ENCODE results near the gene CPHXL2. TPM values are rescaled to one million over a fixed set of nuclear protein-coding genes. Genes with fewer than 3 reads are reported as not detected.

The CPHXL2 gene
- total RNA-seq, 1 donor from 2014 or later = not detected

DNA sequence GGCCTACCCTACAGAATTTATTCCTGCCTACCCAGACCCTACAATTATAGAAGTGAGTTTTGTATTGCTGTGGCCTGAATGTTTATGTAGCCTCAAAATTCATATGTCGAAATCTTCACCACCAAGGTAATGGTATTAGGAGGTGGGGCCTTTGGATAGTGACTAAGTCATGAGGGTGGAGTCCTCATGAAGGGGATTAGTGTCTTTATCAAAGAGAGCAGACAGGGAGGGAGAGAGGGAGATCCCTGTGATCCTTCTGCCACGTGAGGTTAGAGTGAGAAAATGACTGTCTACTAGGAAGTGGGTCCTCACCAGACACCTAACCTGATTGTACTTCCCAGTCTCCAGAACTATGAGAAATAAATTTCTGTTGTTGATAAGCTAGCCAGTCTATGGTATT, 25.4 kb upstream of the CPHXL2 start:
- peaks cover 5% of the 10 kb centered on the region for H3K9me3 Mint-ChIP-seq
- H3K36me3 ChIP-seq = no peaks in the 10 kb centered on the region
- no peak overlapping the region for H3K4me3 ChIP-seq
- H3K27ac ChIP-seq = no peak overlapping the region
- H2AFZ ChIP-seq (replicated peaks) = no peak overlapping the region
- no peak overlapping the region for H3K4me3 Mint-ChIP-seq
- no peak overlapping the region for H3K27ac Mint-ChIP-seq
- DNase-seq (ENCODE audit: low spot score) = no peak
- H3K4me1 Mint-ChIP-seq = peaks cover 5% of the 10 kb centered on the region
- H3K27me3 ChIP-seq = no peaks in the 10 kb centered on the region
- H3K9ac ChIP-seq = no peak overlapping the region
- no peaks in the 10 kb centered on the region for H3K36me3 Mint-ChIP-seq
- no peak for TF ChIP-seq EZH2 (IDR thresholded peaks at IDR 0.05)
- TF ChIP-seq EZH2phosphoT487 (IDR thresholded peaks at IDR 0.05) = no peak
- TF ChIP-seq, protein P1, sequence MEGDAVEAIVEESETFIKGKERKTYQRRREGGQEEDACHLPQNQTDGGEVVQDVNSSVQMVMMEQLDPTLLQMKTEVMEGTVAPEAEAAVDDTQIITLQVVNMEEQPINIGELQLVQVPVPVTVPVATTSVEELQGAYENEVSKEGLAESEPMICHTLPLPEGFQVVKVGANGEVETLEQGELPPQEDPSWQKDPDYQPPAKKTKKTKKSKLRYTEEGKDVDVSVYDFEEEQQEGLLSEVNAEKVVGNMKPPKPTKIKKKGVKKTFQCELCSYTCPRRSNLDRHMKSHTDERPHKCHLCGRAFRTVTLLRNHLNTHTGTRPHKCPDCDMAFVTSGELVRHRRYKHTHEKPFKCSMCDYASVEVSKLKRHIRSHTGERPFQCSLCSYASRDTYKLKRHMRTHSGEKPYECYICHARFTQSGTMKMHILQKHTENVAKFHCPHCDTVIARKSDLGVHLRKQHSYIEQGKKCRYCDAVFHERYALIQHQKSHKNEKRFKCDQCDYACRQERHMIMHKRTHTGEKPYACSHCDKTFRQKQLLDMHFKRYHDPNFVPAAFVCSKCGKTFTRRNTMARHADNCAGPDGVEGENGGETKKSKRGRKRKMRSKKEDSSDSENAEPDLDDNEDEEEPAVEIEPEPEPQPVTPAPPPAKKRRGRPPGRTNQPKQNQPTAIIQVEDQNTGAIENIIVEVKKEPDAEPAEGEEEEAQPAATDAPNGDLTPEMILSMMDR (IDR thresholded peaks at IDR 0.05) = no peak
- no peaks in the 10 kb centered on the region for H4K20me1 ChIP-seq (ENCODE audit: low read depth)
- peaks cover 4% of the 10 kb centered on the region for H3K4me1 ChIP-seq
- no peaks in the 10 kb centered on the region for H3K79me2 ChIP-seq (ENCODE audit: low read depth)
- no peaks in the 10 kb centered on the region for H3K9me3 ChIP-seq (ENCODE audit: low read depth)
- H3K4me2 ChIP-seq = no peak overlapping the region
- peaks cover 2% of the 10 kb centered on the region for H3K27me3 Mint-ChIP-seq (ENCODE audit: insufficient read depth, low read depth)
- no peaks in the 10 kb centered on the region for H3F3A ChIP-seq (ENCODE audit: low read depth)

DNA sequence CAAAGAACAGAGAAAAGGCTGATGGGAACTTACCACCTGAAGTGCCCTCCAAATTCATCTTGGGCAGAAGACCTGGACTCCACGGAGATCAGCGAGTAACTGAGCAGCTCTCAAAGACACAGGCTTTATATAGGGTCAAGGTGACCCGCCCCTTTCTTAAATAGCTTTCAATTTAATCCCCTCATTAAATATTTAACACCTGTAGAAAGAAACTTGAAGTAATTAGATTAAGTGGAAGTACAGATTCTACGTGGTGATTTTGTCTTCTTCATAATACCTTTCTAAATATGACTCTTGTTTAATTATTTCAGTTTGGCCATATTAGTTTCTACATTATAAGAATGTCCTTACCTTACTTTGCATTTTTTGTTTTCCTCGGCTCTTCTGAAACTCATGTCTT, 24.6 kb upstream of the CPHXL2 start, which contains the start of gene DUXB:
TSS of gene DUXB (minus strand) at position 101 of the 400 bp plus-strand sequence. CDS start at position 58, 43 bp downstream.
- Histone ChIP-seq H3K9me3 (ENCODE audit: low read depth) (no peaks in the 10 kb centered on the region), H3K79me2 (ENCODE audit: low read depth) (no peaks in the 10 kb centered on the region), H3K4me3 (no peak within 1 kb of the TSS), H3K4me2 (no peak within 1 kb of the TSS), H3K27me3 (no peaks in the 10 kb centered on the region), H3F3A (ENCODE audit: low read depth) (no peaks in the 10 kb centered on the region), H3K27ac (no peak within 1 kb of the TSS), H3K9ac (no peak within 1 kb of the TSS), H2AFZ (replicated peaks) (no peak within 1 kb of the TSS), H4K20me1 (ENCODE audit: low read depth) (no peaks in the 10 kb centered on the region), H3K36me3 (no peaks in the 10 kb centered on the region), H3K4me1 (peaks cover 4% of the 10 kb centered on the region)
- DNase-seq (ENCODE audit: low spot score) = no peak
- Mint-ChIP-seq H3K9me3 (peaks cover 3% of the 10 kb centered on the region), H3K27me3 (ENCODE audit: insufficient read depth, low read depth) (no peaks in the 10 kb centered on the region), H3K4me1 (peaks cover 5% of the 10 kb centered on the region), H3K36me3 (no peaks in the 10 kb centered on the region), H3K27ac (no peak within 1 kb of the TSS), H3K4me3 (no peak within 1 kb of the TSS)
- TF ChIP-seq, protein P1 (IDR thresholded peaks at IDR 0.05) = no peak
- no peak for TF ChIP-seq EZH2phosphoT487 (IDR thresholded peaks at IDR 0.05)
- TF ChIP-seq EZH2 (IDR thresholded peaks at IDR 0.05) = no peak

DNA sequence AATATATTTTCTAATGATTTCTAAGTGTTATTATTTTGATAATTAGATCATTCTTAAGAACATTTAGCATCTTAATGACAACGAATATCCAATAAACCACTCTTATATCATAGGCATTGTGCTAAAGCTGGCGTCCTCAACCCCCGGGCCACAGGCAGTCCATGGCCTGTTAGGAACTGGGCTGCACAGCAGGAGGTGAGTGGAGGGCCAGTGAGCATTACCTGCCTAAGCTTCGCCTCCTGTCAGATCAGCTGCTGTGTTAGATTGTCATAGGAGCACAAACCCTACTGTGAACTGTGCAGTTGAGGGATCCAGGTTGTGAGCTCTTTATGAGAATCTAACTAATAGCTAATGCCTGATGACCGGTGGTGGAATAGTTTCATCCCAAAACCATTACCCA, 20.8 kb upstream of the CPHXL2 start:
- no peaks in the 10 kb centered on the region for H4K20me1 ChIP-seq (ENCODE audit: low read depth)
- no peaks in the 10 kb centered on the region for H3K36me3 ChIP-seq
- no peak overlapping the region for H3K9ac ChIP-seq
- no peak overlapping the region for H3K4me2 ChIP-seq
- H3K4me1 Mint-ChIP-seq = peaks cover 5% of the 10 kb centered on the region
- H3K9me3 ChIP-seq (ENCODE audit: low read depth) = no peaks in the 10 kb centered on the region
- no peak overlapping the region for H3K27ac Mint-ChIP-seq
- no peak overlapping the region for H3K4me3 ChIP-seq
- no peaks in the 10 kb centered on the region for H3K79me2 ChIP-seq (ENCODE audit: low read depth)
- no peak for DNase-seq (ENCODE audit: low spot score)
- no peaks in the 10 kb centered on the region for H3K9me3 Mint-ChIP-seq
- no peaks in the 10 kb centered on the region for H3K27me3 ChIP-seq
- H2AFZ ChIP-seq (replicated peaks) = no peak overlapping the region
- H3F3A ChIP-seq (ENCODE audit: low read depth) = no peaks in the 10 kb centered on the region
- H3K27me3 Mint-ChIP-seq (ENCODE audit: insufficient read depth, low read depth) = no peaks in the 10 kb centered on the region
- no peak overlapping the region for H3K4me3 Mint-ChIP-seq
- H3K4me1 ChIP-seq = no peaks in the 10 kb centered on the region
- H3K27ac ChIP-seq = no peak overlapping the region
- no peaks in the 10 kb centered on the region for H3K36me3 Mint-ChIP-seq
- TF ChIP-seq, protein P1 (IDR thresholded peaks at IDR 0.05) = no peak
- TF ChIP-seq EZH2phosphoT487 (IDR thresholded peaks at IDR 0.05) = no peak
- TF ChIP-seq EZH2 (IDR thresholded peaks at IDR 0.05) = no peak
